Muscle layer of duodenum (tissue), 2 donors: Measurements from ENCODE around the gene P3H3.
"Not testable (repeated sequence)": the region's sequence is repeated elsewhere in the genome, so short reads cannot be mapped to it uniquely, and the experiment has no call there.

Experiments used
- H3K27ac ChIP-seq: one replicate; pipeline ENCODE4 v1.7.0; 2013; ENCODE audit warnings: mild to moderate bottlenecking, low read length
- H3K27me3 ChIP-seq: one replicate; pipeline ENCODE4 v1.7.0; 2013; ENCODE audit warnings: low read depth, mild to moderate bottlenecking, control low read depth, low read length
- H3K36me3 ChIP-seq, 2 donors: one replicate each; pipeline ENCODE4 v1.7.0; 2013; ENCODE audit warnings: low read length in 2 of 2, control low read depth in 1 of 2, mild to moderate bottlenecking in 1 of 2; ENCODE audit not compliant: insufficient read depth in 2 of 2, control insufficient read depth in 1 of 2
- H3K4me1 ChIP-seq, 2 donors: one replicate each; pipeline ENCODE4 v1.7.0; 2013; ENCODE audit warnings: low read length in 2 of 2, mild to moderate bottlenecking in 2 of 2, control low read depth in 1 of 2, moderate library complexity in 1 of 2; ENCODE audit not compliant: insufficient read depth in 2 of 2, control insufficient read depth in 1 of 2
- H3K4me3 ChIP-seq, 2 donors: one replicate each; pipeline ENCODE4 v1.7.0; 2013; ENCODE audit warnings: low read length in 2 of 2, low read depth in 1 of 2, mild to moderate bottlenecking in 1 of 2
- H3K9me3 ChIP-seq, 2 donors: one replicate each; pipeline ENCODE4 v1.7.0; 2013; ENCODE audit warnings: low read length in 2 of 2, control low read depth in 1 of 2, mild to moderate bottlenecking in 1 of 2; ENCODE audit not compliant: control insufficient read depth in 1 of 2
- donor health status: healthy.

Gene P3H3

DNA sequence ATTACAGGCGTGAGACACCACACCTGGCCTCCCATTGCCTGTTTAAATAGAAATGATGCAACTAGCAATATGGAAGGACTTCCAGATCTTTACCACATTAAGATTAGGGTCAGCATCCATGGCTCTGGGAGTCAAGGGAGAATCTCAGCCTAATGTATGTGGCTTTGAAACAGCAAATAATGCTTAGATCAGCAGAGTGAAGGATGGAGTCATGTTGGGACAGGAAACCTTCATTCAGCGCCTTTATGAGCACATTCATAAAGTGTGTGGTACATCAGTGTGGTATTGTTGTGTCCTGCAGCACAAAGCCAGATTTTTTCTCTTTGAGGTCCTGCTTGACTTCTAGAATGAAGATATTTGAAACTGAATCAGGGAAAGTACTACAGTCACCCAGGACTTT, 60.2 kb downstream of the P3H3 start:
- Histone ChIP-seq H3K36me3 (peaks cover 5 to 20% of the 10 kb centered on the region in 2 donors), H3K27ac (no peak overlapping the region), H3K4me3 (no peak overlapping the region), H3K27me3 (no peaks in the 10 kb centered on the region), H3K9me3 (no peaks in the 10 kb centered on the region), H3K4me1 (no peaks in the 10 kb centered on the region)

DNA sequence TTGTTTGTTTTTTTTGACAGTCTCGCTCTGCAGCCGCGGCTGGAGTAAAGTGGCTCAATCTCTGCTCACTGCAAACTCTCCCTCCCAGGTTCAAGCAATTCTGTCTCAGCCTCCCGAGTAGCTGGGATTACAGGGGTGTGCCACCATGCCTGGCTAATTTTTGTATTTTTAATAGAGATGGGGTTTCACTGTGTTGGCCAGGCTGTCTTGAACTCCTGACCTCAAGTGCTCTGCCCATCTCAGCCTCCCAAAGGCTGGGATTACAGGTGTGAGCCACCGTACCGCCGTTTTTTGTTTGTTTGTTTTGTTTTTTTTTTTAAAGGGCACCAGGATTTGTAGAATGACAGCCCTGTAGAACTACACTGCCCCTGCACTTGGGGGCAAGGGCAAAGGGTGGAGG, 60.6 kb downstream of the P3H3 start:
- not testable (repeated sequence) for H3K9me3 ChIP-seq, H3K4me1 ChIP-seq, H3K4me3 ChIP-seq, H3K27ac ChIP-seq, H3K27me3 ChIP-seq
- peaks cover 5 to 15% of the 10 kb centered on the region in 2 donors for H3K36me3 ChIP-seq
